Keratinocyte (primary cell): ENCODE measurements around the gene CLPSL1.

ENCODE experiments used
- EZH2 ChIP-seq: IDR thresholded peaks from one replicate; pipeline ENCODE4 v1.6.1; 2012; ENCODE audit warnings: inconsistent platforms, mild to moderate bottlenecking, low read length, moderate library complexity
- TF ChIP-seq, protein P1 (sequence below), 3 experiments: IDR thresholded peaks in 1 of 3; conservative IDR thresholded peaks in 1 of 3; optimal IDR thresholded peaks in 1 of 3; 2 replicates in 2 of 3; 3 replicates in 1 of 3; pipeline versions ENCODE3 to v1.5.1; 2011; ENCODE audit warnings: low read length in 3 of 3, mild to moderate bottlenecking in 3 of 3, moderate library complexity in 2 of 3, control low read depth in 1 of 3, inconsistent platforms in 1 of 3; ENCODE audit not compliant: insufficient read depth in 2 of 3; ENCODE audit errors: extremely low read depth in 1 of 3

DNA sequence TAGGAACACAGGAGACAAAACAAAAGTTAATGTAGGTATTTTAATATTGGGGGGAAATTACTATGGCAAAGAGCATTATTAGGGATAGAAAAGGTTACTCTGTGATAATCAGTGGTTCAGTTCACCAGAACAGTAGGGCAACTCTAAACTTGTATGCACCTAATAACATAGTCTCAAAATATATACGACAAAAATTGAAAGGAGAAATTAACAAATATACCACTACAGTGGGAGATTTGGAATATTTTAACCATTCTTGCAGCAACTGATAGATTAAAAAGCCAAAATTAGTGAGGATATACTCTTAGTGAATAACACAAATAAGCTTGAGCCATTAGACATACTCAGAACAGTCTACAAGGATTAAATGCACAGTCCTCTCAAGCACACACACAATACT, 32.9 kb upstream of the CLPSL1 start:
- TF ChIP-seq, protein P1, sequence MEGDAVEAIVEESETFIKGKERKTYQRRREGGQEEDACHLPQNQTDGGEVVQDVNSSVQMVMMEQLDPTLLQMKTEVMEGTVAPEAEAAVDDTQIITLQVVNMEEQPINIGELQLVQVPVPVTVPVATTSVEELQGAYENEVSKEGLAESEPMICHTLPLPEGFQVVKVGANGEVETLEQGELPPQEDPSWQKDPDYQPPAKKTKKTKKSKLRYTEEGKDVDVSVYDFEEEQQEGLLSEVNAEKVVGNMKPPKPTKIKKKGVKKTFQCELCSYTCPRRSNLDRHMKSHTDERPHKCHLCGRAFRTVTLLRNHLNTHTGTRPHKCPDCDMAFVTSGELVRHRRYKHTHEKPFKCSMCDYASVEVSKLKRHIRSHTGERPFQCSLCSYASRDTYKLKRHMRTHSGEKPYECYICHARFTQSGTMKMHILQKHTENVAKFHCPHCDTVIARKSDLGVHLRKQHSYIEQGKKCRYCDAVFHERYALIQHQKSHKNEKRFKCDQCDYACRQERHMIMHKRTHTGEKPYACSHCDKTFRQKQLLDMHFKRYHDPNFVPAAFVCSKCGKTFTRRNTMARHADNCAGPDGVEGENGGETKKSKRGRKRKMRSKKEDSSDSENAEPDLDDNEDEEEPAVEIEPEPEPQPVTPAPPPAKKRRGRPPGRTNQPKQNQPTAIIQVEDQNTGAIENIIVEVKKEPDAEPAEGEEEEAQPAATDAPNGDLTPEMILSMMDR (optimal IDR thresholded peaks at IDR 0.05 in 1 of 3, IDR thresholded peaks at IDR 0.05 in 1 of 3, conservative IDR thresholded peaks at IDR 0.05 in 1 of 3; ENCODE audit: extremely low read depth in 1 of 3, insufficient read depth in 2 of 3, low read length in 3 of 3), result no peak
- no peak for TF ChIP-seq EZH2
